Tongue (tissue), 2 donors: Measurements from ENCODE around the gene PRCD. TPM values are rescaled to one million over a fixed set of nuclear protein-coding genes. Genes with fewer than 3 reads are reported as not detected.

ENCODE experiments used
- DNase-seq: peaks from one replicate; pipeline ENCODE4 v3.0.0-alpha.2; 2015
- total RNA-seq: library from RNA; depleted of rRNA; stranded (reverse); fragments of >200 nt; gene quantifications from one replicate; pipeline ENCODE4 v1.2.3, GENCODE V29; 2014

The PRCD gene
- total RNA-seq, 1 donor from 2014 or later, result 0.31 TPM

GRCh38 chr17:76570877-76571471, 31.1 kb downstream of the PRCD start:
- DNase-seq, result no peak

DNA sequence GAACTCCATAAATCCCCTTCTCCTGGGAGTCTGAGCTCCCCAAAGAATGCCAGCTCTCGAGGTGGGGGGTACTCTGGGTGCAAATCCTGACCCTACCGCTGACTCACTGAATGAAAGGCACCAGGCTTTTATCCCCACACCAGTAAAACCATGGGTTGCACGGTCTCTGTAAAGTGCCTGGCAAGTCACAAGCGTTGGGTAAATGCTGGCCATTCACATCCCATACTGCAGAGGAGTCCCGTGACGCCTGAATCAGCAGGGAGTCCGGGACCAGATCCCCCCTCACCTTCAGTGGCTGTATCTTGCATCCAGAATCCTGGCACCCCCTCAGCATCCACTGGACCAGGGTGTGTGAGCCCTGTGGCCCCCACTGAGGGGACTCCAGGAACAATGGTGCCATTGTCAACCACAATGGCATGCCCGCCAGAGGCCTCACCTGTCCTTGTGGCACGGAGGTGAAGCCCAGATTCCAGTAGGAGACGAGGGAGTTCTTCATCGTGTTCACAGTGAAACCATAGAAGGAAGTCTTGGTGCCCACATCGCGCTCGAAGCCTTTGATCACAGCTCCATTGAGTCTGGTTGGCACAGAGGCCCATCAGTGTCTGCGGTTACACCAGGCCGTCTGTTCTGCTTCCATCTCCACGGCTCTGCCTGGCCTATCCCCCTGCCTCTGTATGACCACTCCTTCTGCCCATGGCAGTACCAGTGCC, 32.5 kb downstream of the PRCD start:
- no peak for DNase-seq

DNA sequence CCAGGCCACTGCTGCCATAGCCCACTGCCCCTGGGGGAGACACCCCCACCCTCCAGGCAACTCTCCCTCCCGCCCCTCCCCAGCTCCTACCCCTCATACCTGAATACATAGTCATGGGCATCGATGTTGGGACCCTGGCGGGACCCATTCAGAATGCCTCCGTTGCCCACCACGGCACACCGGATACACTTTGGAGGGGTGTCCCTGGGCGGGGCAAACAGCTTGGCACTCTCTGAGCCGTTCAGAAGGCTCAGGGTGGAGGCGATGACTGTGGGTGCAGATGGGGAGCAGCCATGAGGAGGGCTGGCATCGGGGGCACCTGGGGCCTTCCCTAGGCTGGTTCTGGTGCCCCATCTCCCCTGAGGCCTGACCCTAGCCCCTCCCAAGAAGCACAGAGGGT, 33.3 kb downstream of the PRCD start:
- DNase-seq, result no peak

GRCh38 chr17:76574166-76574565, 34.3 kb downstream of the PRCD start:
- DNase-seq, result no peak

DNA sequence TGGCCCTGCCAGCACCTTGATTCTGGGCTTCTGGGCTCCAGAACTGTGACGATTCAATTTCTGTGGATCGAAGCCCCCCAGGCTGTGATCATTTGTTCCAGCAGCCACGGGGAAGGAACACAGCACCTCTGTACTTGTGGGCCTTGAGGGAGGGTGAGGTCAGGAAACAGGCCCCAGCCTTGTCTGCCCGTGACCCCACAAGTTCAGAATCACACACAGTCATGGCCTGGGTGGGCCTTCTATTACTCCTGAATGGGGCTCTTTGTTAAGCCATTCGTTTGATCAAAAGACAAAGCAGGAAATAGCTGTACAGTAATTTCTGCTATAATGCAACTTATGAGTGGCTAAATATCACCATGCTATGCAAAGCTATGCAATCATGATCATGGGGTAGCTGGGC, 35.7 kb downstream of the PRCD start:
- DNase-seq, result no peak

- no peak for DNase-seq
These were observed 36.3 kb downstream of the PRCD start for GRCh38 chr17:76576189-76576588.

DNA sequence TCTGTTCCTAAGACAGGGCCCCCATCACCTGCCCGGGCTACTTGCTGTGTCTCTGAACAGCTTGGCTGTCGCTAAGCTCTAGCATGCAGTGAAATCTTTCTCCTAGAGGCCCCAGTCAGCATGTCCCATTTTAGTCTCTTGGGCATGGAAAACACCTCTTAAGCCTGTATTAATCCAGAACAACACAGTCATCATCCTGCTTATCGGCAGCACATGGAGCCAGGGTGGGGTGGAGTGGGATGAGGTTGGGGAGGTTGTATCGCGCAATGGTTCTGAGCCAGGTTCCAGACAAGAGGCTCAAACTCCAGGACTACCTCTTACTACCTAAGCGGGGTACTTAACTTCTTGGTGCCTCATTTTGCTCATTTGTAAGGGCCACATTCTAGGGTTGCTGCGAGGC, 38.0 kb downstream of the PRCD start:
- no peak for DNase-seq

DNA sequence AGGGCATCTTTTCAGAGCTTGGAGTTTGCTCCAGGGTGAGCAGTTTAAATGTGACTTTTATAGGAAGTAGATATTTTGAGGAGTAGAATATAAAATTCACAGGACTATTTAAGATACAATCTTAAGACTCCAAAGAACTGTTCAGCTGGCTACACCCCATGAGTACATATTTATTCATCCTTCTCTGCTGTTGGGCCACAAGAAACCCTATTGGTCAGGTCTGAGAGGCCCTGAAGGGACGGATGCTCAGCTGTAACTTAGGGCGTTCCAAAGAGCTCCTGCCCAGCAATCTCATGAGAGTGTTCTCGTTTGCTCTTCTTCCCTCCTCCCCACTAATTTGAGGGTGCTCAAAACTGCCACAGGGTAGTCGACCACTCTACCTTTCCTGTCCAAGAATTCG, 38.5 kb downstream of the PRCD start:
- peak; percentile 48 for DNase-seq

DNA sequence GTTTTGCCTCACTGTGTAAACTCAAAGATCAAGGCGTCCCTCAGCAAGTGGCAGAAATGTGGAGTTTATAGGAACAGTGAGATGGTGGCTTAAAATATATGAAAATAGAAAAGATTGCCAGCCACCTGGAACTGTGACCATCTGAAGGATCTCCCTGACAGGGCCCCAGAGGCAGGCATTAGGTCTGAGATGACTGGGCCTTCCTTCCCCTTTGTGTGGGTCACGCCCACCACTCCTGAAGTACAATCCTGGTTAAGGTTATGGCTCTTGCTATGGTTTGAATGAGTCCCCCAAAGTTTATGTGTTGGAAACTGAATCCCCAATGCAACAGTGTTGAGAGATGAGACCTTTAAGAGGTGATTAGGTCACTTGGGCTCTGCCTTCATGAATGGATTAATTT, 39.4 kb downstream of the PRCD start:
- no peak for DNase-seq

- DNase-seq, result peak; percentile 52
These were observed 41.7 kb downstream of the PRCD start for GRCh38 chr17:76581515-76581914.

DNA sequence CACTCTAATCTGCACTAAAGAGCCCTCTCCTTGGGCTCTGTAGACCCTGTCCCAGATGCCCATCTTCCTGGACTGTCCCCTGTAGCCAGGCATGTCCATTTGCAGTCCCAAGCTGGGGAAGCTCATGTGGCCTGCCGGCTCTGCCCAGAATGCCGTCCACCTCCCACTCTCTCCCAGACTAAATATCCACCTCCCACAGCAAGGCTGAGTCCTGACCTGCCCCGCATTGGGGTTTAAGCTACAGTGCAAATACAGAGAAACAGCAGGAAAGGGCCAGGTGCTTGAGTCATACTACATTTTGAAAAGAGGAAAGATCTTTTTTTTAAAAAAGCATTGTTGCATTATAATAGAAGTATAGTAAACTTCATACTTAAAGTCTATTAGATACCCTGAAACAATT, 42.8 kb downstream of the PRCD start:
- no peak for DNase-seq

DNA sequence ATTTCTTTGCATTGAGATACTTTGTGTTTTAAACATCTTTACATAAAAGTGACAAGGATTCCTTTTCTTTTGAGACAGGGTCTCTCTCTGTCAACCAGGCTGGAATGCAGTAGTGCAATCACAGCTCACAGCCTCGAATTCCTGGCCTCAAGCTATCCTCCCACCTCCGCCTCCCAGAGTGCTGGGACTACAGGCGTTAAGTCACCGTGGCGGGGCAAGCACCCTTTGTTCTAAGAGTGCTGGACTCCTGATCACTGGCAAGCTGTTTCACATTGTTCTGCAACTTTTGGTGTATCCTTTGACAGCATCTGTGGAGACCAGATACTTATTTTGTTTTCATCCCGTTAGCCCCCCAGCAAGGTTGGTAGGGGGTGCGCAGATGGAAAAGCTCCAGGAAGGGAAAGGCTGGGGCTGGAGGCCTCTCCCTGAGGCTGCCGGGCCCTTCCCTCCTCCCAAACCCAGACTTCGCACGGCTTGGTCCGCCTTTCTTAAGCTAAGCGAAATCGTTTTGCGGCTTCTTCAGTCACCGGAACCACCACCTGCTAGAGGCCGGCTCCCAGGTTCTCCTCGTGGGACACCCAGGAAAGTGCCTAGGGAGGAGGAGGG, 44.7 kb downstream of the PRCD start:
- no peak for DNase-seq

- no peak for DNase-seq
These were observed 45.3 kb downstream of the PRCD start for GRCh38 chr17:76585033-76585648.

DNA sequence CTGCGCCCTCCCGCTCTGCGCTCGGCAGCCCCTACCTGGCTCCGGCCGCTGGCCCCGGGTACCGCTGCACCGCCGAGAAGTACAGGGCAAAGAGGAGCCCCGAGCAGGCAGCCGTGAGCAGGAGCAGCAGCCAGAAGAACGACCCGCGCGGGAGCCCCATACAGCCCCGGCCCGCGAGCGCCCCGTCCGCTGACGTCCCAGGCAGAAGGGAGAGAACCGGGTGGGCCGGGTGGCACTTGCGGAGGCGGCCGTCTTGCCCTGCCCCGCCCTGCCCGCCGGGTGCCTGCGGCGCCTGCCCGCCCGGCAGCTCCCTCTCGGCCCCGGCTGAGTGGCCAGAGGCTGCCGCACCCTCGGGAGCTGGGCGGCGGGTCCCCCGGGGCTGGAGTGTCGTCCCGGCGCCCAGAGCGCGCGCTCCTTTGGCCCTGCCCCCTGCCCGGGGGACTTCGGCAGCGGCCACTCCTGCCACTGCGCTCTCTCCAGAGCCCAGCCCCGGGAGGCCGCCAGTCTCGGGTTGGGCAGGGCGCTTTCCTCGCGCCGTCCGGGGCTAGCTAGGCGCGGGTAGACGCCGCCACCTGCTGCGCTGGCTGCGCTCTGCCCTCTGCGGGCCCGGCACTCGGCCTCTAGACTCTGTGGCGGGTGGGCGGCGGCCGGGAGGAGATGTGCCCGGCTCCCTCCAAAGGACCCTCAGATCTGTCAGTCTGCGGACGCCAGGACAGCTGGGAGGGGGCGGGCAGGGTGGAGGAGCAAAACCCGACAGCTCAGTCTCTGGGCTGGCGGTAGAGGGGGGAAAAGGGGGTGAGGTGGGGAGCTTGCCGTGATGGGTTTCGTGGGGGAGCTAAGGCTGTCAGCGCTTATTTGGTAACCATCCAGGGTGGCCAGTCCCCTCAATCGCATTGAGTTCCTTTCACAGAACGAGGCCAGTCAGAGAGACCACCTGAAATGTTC, 46.1 kb downstream of the PRCD start, which contains the start of gene ST6GALNAC2:
TSS of gene ST6GALNAC2 (minus strand) at position 212 of the 945 bp plus-strand sequence. CDS start at position 160, 52 bp downstream.
- peak; percentile 59 for DNase-seq

- no peak for DNase-seq
These were observed 47.1 kb downstream of the PRCD start for GRCh38 chr17:76586741-76587487.

GRCh38 chr17:76588182-76588581, 48.3 kb downstream of the PRCD start:
- DNase-seq, result no peak

DNA sequence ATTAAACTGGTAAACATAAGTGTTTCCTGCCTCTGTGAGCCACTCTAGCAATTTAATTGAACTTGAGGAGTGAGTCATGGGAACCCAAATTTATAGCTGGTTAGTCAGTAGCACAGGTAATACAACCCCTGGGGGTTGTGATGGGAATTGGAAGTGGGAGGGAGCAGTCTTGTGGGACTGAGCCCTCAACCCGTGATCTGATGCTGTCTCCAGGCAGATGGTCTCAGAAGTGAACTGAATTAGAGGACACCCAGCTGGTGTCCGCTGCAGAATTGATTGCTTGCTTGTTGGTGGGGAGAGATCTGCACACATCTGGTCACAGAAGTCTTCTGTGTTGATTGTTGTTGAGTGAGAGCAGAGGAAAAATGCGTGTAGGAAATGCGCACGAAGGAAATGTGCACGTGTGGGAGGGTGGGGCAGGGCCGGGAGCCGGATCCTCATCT, 53.6 kb downstream of the PRCD start:
- no peak for DNase-seq

GRCh38 chr17:76593959-76594358, 54.1 kb downstream of the PRCD start:
- DNase-seq, result no peak

GRCh38 chr17:76594690-76595089, 54.8 kb downstream of the PRCD start:
- DNase-seq, result no peak
